A549 treated with GW870086 at 1 μM for 4 hours (cell line): ENCODE results near the gene ERV3-1. TPM values are rescaled to one million over a fixed set of nuclear protein-coding genes. Genes with fewer than 3 reads are reported as not detected.

Experiments
- total RNA-seq: library from RNA; stranded (reverse); fragments of 200-300 nt; extraction: Qiagen RNA extraction; gene quantifications from 5 replicates; pipeline ENCODE4 v1.2.3, GENCODE V29; 2022; ENCODE audit warnings: low read depth

The ERV3-1 gene
- 3.4 to 5.7 TPM (median 4.0 TPM) in 5 replicates for total RNA-seq

DNA sequence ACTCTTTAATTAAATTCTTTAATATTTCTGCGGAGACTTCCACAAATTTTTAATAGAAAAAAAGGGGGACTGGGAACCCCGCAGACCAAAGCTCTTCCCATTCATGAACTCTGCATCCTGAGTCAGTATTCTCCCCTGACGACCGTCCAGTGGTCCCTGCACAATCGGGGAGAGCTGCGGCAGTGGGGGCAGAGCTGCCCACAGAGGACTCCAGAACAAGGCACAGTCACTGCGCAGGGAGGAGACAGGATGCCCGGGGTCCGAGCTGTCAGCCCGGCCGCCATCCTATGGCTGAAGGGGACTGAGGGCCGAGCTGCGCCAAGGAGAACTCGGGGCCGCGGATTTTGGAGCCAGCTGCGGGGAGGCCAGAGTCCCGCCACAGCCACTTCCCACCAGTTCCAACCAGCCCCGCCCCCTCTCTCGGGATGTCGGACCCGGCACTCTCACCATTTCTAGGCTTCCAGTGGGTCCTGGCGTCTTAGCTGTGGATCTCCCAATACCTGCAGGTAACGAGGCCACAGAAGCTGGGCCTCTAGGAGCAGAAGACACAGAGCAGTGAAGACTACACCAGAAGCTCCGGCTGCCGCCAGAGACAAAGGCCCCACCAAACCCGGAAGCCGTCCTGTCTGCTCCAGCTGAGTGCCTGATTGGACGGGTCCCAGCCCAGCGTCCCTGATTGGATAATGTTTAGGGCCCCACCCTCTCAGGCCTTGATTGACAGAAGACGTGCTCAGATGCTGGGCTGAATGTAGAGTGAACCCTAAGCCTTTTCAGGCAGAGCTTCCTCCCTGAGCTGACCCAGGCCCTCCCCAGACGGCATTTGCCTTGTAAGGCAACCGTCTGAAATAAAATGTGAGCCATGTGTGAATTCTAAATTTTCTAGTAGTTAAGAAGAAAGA lies at the start of gene ERV3-1:
ERV3-1 (minus strand) TSS at position 594 of the 899 bp plus-strand sequence. CDS start 13,661 bp downstream, outside the sequence.

DNA sequence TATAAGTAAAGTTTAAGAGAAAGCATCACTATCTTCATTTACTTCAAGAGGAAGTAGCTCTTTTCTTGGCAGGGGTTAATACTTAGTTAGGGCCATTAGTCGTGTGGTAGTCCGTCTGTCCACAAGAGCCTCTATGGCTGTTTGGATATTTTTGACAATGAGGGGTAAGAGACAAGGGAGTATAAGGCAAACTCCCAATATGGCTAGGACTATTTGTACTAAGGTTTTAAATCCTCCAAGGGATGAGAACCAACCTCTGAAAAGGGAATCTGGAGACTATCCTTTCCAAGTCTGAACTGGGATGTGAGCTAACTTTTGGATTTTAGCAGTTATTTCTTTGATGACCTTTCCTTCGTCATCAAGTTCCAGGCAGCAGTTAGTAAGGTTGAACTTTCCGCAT lies 15.6 kb downstream of the ERV3-1 start, which contains the start of gene ZNF117:
ZNF117 (minus strand) TSS at position 101 of the 400 bp plus-strand sequence.

Other genes with a start within 250 kb of the ERV3-1 start
- 2.7 to 3.9 TPM (median 2.9 TPM) in 5 replicates for gene ZNF138, start 212.3 kb downstream of the ERV3-1 start, total RNA-seq
- 1.6 to 2.8 TPM (median 2.5 TPM) in 5 replicates for gene ZNF273, start 103.4 kb downstream of the ERV3-1 start, total RNA-seq
- 0.10 to 0.41 TPM (median 0.22 TPM) in 5 replicates for gene ZNF117, start 15.7 kb downstream of the ERV3-1 start, total RNA-seq